GM18861 (cell line): Measurements from ENCODE around the gene FAR1.
"Not testable (repeated sequence)": the region's sequence is repeated elsewhere in the genome, so short reads cannot be mapped to it uniquely, and the experiment has no call there.

ENCODE experiments used
- ATAC-seq: cut with Tn5 transposase; IDR thresholded peaks from one replicate; pipeline ENCODE4 v1.9.1; 2021; ENCODE audit not compliant: unreplicated experiment

The FAR1 gene

GRCh38 chr11:13702071-13702470, 33.6 kb downstream of the FAR1 start:
- ATAC-seq: no peak

- no peak for ATAC-seq
Measured at GRCh38 chr11:13705710-13706109, 37.2 kb downstream of the FAR1 start.

GRCh38 chr11:13713982-13714381, 45.5 kb downstream of the FAR1 start:
- peak; percentile 51 for ATAC-seq

GRCh38 chr11:13717331-13717730, 48.9 kb downstream of the FAR1 start:
- ATAC-seq: no peak

GRCh38 chr11:13718394-13718793, 49.9 kb downstream of the FAR1 start:
- ATAC-seq: no peak

GRCh38 chr11:13720940-13721339, 52.5 kb downstream of the FAR1 start:
- no peak for ATAC-seq

GRCh38 chr11:13721760-13722159, 53.3 kb downstream of the FAR1 start:
- no peak for ATAC-seq

GRCh38 chr11:13726456-13726855, 58.0 kb downstream of the FAR1 start:
- no peak for ATAC-seq

GRCh38 chr11:13728076-13728475, 59.6 kb downstream of the FAR1 start:
- no peak for ATAC-seq

- no peak for ATAC-seq
Measured at GRCh38 chr11:13734530-13734929, 66.1 kb downstream of the FAR1 start.

- ATAC-seq: no peak
Measured at GRCh38 chr11:13745165-13745564, 76.7 kb downstream of the FAR1 start.

GRCh38 chr11:13753316-13753715, 84.8 kb downstream of the FAR1 start:
- ATAC-seq: not testable (repeated sequence)

- ATAC-seq: no peak
Measured at GRCh38 chr11:13759050-13759449, 90.6 kb downstream of the FAR1 start.

GRCh38 chr11:13760115-13760514, 91.6 kb downstream of the FAR1 start:
- ATAC-seq: no peak

- ATAC-seq: no peak
Measured at GRCh38 chr11:13761250-13761649, 92.8 kb downstream of the FAR1 start.

GRCh38 chr11:13761716-13762115, 93.2 kb downstream of the FAR1 start:
- no peak for ATAC-seq

GRCh38 chr11:13762718-13763117, 94.2 kb downstream of the FAR1 start:
- no peak for ATAC-seq

GRCh38 chr11:13763341-13763740, 94.9 kb downstream of the FAR1 start:
- no peak for ATAC-seq

GRCh38 chr11:13765886-13766285, 97.4 kb downstream of the FAR1 start:
- ATAC-seq: no peak

GRCh38 chr11:13767471-13767870, 99.0 kb downstream of the FAR1 start:
- no peak for ATAC-seq

GRCh38 chr11:13769188-13769587, 100.7 kb downstream of the FAR1 start:
- no peak for ATAC-seq

- ATAC-seq: no peak
Measured at GRCh38 chr11:13771151-13771550, 102.7 kb downstream of the FAR1 start.

- ATAC-seq: no peak
Measured at GRCh38 chr11:13772223-13773046, 104.0 kb downstream of the FAR1 start.
